ENCODE results near the gene SNX11. TPM values are rescaled to one million over a fixed set of nuclear protein-coding genes. Genes with fewer than 3 reads are reported as not detected.
"Not testable (repeated sequence)": the region's sequence is repeated elsewhere in the genome, so short reads cannot be mapped to it uniquely, and the experiment has no call there.

Gene SNX11
- total RNA-seq, result 18.5 TPM

GRCh38 chr17:48107137-48108055 is at the start of gene SNX11:
SNX11 (plus strand) TSS chr17:48107766; CDS start chr17:48112044, 4,278 bp downstream.
- ATAC-seq, result peak; percentile 97
- intact Hi-C loops (cut with DNase I), result no loop called here
- peak; percentile 92 for DNase-seq (ENCODE audit: low spot score)

- intact Hi-C loops (cut with DNase I), result no loop called here
- DNase-seq (ENCODE audit: low spot score), result peak; percentile 48
- ATAC-seq, result no peak
Observed at GRCh38 chr17:48058393-48059124, 49.0 kb upstream of the SNX11 start.

- DNase-seq (ENCODE audit: low spot score), result peak; percentile 54
- ATAC-seq, result no peak
- intact Hi-C loops (cut with DNase I), result no loop called here
Observed at GRCh38 chr17:48059125-48059668, 48.4 kb upstream of the SNX11 start.

- peak; percentile 41 for ATAC-seq
Observed at GRCh38 chr17:48060249-48060648, 47.3 kb upstream of the SNX11 start.

GRCh38 chr17:48062273-48062672 is 45.3 kb upstream of the SNX11 start:
- ATAC-seq (no peak), DNase-seq (ENCODE audit: low spot score) (peak; percentile 13)
- intact Hi-C loops (cut with DNase I), result no loop called here

More at GRCh38 chr17:48060249-48060648, 47.3 kb upstream of the SNX11 start:
- intact Hi-C loops (cut with DNase I), result no loop called here
- peak; percentile 59 for DNase-seq (ENCODE audit: low spot score)

- ATAC-seq (no peak), DNase-seq (ENCODE audit: low spot score) (no peak)
- intact Hi-C loops (cut with DNase I), result no loop called here
Observed at GRCh38 chr17:48064638-48065037, 42.9 kb upstream of the SNX11 start.

- intact Hi-C loops (cut with DNase I), result no loop called here
- ATAC-seq, result no peak
- DNase-seq (ENCODE audit: low spot score), result peak; percentile 3
Observed at GRCh38 chr17:48066192-48066591, 41.4 kb upstream of the SNX11 start.

GRCh38 chr17:48066656-48067055 is 40.9 kb upstream of the SNX11 start:
- intact Hi-C loops (cut with DNase I), result no loop called here
- DNase-seq (ENCODE audit: low spot score) (no peak), ATAC-seq (no peak)

- DNase-seq (ENCODE audit: low spot score) (peak; percentile 23), ATAC-seq (no peak)
- intact Hi-C loops (cut with DNase I), result no loop called here
Observed at GRCh38 chr17:48067245-48067644, 40.3 kb upstream of the SNX11 start.

GRCh38 chr17:48067808-48068207 is 39.8 kb upstream of the SNX11 start:
- DNase-seq (ENCODE audit: low spot score); intact Hi-C loops (cut with DNase I): not testable (repeated sequence)
- ATAC-seq, result peak; percentile 63

GRCh38 chr17:48068491-48068961 is 39.0 kb upstream of the SNX11 start:
- DNase-seq (ENCODE audit: low spot score) (no peak), ATAC-seq (no peak)
- intact Hi-C loops (cut with DNase I), result no loop called here

GRCh38 chr17:48070195-48070594 is 37.4 kb upstream of the SNX11 start:
- ATAC-seq (peak; percentile 55), DNase-seq (ENCODE audit: low spot score) (no peak)
- intact Hi-C loops (cut with DNase I), result no loop called here

GRCh38 chr17:48071654-48072053 is 35.9 kb upstream of the SNX11 start:
- ATAC-seq (no peak), DNase-seq (ENCODE audit: low spot score) (no peak)
- intact Hi-C loops (cut with DNase I), result loop anchor here (2.0 kb wide), 1 partner anchor 47 kb away; no protein-coding TSS in a partner anchor

GRCh38 chr17:48072811-48073210 is 34.8 kb upstream of the SNX11 start:
- DNase-seq (ENCODE audit: low spot score); ATAC-seq: not testable (repeated sequence)
- intact Hi-C loops (cut with DNase I), result loop anchor here (2.0 kb wide), 1 partner anchor 48 kb away; no protein-coding TSS in a partner anchor

- not testable (repeated sequence) for ATAC-seq; DNase-seq (ENCODE audit: low spot score)
- intact Hi-C loops (cut with DNase I), result loop anchor here (2.0 kb wide), 1 partner anchor 49 kb away; no protein-coding TSS in a partner anchor
Observed at GRCh38 chr17:48073566-48074094, 33.9 kb upstream of the SNX11 start.

- peak; percentile 91 for DNase-seq (ENCODE audit: low spot score)
- peak; percentile 91 for ATAC-seq
- intact Hi-C loops (cut with DNase I), result no loop called here
Observed at GRCh38 chr17:48074322-48075081, 33.1 kb upstream of the SNX11 start.

GRCh38 chr17:48077152-48077551 is 30.4 kb upstream of the SNX11 start:
- intact Hi-C loops (cut with DNase I); DNase-seq (ENCODE audit: low spot score); ATAC-seq: not testable (repeated sequence)

- intact Hi-C loops (cut with DNase I), result no loop called here
- no peak for ATAC-seq
- DNase-seq (ENCODE audit: low spot score), result no peak
Observed at GRCh38 chr17:48081858-48082257, 25.7 kb upstream of the SNX11 start.
